Measurements from ENCODE around the gene EDARADD. TPM values are rescaled to one million over a fixed set of nuclear protein-coding genes. Genes with fewer than 3 reads are reported as not detected.
A peak's percentile ranks its signal among the peaks of the same experiment; 100 is the strongest.

The EDARADD gene
- total RNA-seq, 4 donors from 2014 or later, result 0.55 to 2.6 (median 1.2) TPM; not detected in 1

- Histone ChIP-seq H3K36me3 (no peaks in the 10 kb centered on the region), H3K27me3 (peaks cover 0 to 14% of the 10 kb centered on the region in 2 donors), H3K27ac (no peak overlapping the region), H3K9me3 (no peaks in the 10 kb centered on the region), H3K4me3 (peak overlapping the region; percentile 33 to 44), H3K4me1 (peaks cover 0 to 5% of the 10 kb centered on the region in 2 donors)
- TF ChIP-seq POLR2A (IDR thresholded peaks at IDR 0.05), result no peak
- no peak for TF ChIP-seq CTCF (IDR thresholded peaks at IDR 0.05)
- intact Hi-C loops (cut with DNase I; ENCODE audit: low total_unique reads), result no loop called here
- DNase-seq, result no peak
These were observed 768 bp downstream of the EDARADD start for GRCh38 chr1:236394879-236395229.

GRCh38 chr1:236395230-236395946 is 1.3 kb downstream of the EDARADD start:
- H3K27me3 ChIP-seq, result peaks cover 0 to 14% of the 10 kb centered on the region in 2 donors
- peak in 1 of 2 donors; percentile 17 for DNase-seq
- intact Hi-C loops (cut with DNase I; ENCODE audit: low total_unique reads), result no loop called here

GRCh38 chr1:236395947-236396664 is 2.0 kb downstream of the EDARADD start:
- no peaks in the 10 kb centered on the region for H3K9me3 ChIP-seq
- no peak for DNase-seq
- H3K27ac ChIP-seq, result no peak overlapping the region
- no peak for TF ChIP-seq CTCF (IDR thresholded peaks at IDR 0.05)
- no peak for TF ChIP-seq POLR2A (IDR thresholded peaks at IDR 0.05)
- peak overlapping the region; percentile 33 to 44 for H3K4me3 ChIP-seq
- intact Hi-C loops (cut with DNase I; ENCODE audit: low total_unique reads), result no loop called here
- H3K27me3 ChIP-seq, result peaks cover 0 to 14% of the 10 kb centered on the region in 2 donors
- H3K36me3 ChIP-seq, result no peaks in the 10 kb centered on the region
- H3K4me1 ChIP-seq, result peaks cover 0 to 5% of the 10 kb centered on the region in 2 donors

More at GRCh38 chr1:236395230-236395946, 1.3 kb downstream of the EDARADD start:
- TF ChIP-seq CTCF (IDR thresholded peaks at IDR 0.05) (no peak), POLR2A (IDR thresholded peaks at IDR 0.05) (no peak)
- Histone ChIP-seq H3K4me3 (peak overlapping the region; percentile 33 to 44), H3K9me3 (no peaks in the 10 kb centered on the region), H3K36me3 (no peaks in the 10 kb centered on the region), H3K27ac (no peak overlapping the region), H3K4me1 (peaks cover 0 to 5% of the 10 kb centered on the region in 2 donors)

GRCh38 chr1:236396665-236397043 is 2.6 kb downstream of the EDARADD start:
- TF ChIP-seq POLR2A (IDR thresholded peaks at IDR 0.05) (no peak), CTCF (IDR thresholded peaks at IDR 0.05) (no peak)
- Histone ChIP-seq H3K9me3 (no peaks in the 10 kb centered on the region), H3K4me3 (no peak overlapping the region), H3K27ac (no peak overlapping the region), H3K36me3 (no peaks in the 10 kb centered on the region), H3K27me3 (peaks cover 0 to 14% of the 10 kb centered on the region in 2 donors), H3K4me1 (peaks cover 0 to 5% of the 10 kb centered on the region in 2 donors)
- intact Hi-C loops (cut with DNase I; ENCODE audit: low total_unique reads), result no loop called here
- DNase-seq, result no peak

- peaks cover 0 to 14% of the 10 kb centered on the region in 2 donors for H3K27me3 ChIP-seq
- H3K27ac ChIP-seq, result no peak overlapping the region
- no peaks in the 10 kb centered on the region for H3K9me3 ChIP-seq
- DNase-seq, result no peak
- no peaks in the 10 kb centered on the region for H3K36me3 ChIP-seq
- no peak overlapping the region for H3K4me3 ChIP-seq
- peaks cover 0 to 5% of the 10 kb centered on the region in 2 donors for H3K4me1 ChIP-seq
- no peak for TF ChIP-seq POLR2A (IDR thresholded peaks at IDR 0.05)
- TF ChIP-seq CTCF (IDR thresholded peaks at IDR 0.05), result no peak
- intact Hi-C loops (cut with DNase I; ENCODE audit: low total_unique reads), result no loop called here
These were observed 3.2 kb downstream of the EDARADD start for GRCh38 chr1:236397173-236397759.
